Mucosa of rectum (tissue), 2 donors: Measurements from ENCODE around the gene GJD4.

Source experiments
- H3K27ac ChIP-seq, 2 donors: one replicate each; pipeline ENCODE4 v1.7.0; 2013; ENCODE audit warnings: inconsistent platforms in 2 of 2, low read depth in 2 of 2, low read length in 2 of 2
- H3K27me3 ChIP-seq, 2 donors: one replicate each; pipeline ENCODE4 v1.7.0; 2013; ENCODE audit warnings: low read length in 2 of 2; ENCODE audit not compliant: control insufficient read depth in 2 of 2, insufficient read depth in 2 of 2
- H3K36me3 ChIP-seq, 2 donors: one replicate each; pipeline ENCODE4 v1.7.0; 2013; ENCODE audit warnings: low read length in 2 of 2; ENCODE audit not compliant: control insufficient read depth in 2 of 2, insufficient read depth in 2 of 2
- H3K4me1 ChIP-seq, 2 donors: one replicate each; pipeline ENCODE4 v1.7.0; 2013; ENCODE audit warnings: low read length in 2 of 2, mild to moderate bottlenecking in 1 of 2; ENCODE audit not compliant: control insufficient read depth in 2 of 2, insufficient read depth in 2 of 2
- H3K4me3 ChIP-seq, 2 donors: one replicate each; pipeline ENCODE4 v1.7.0; 2013; ENCODE audit warnings: low read length in 2 of 2
- H3K9ac ChIP-seq, 2 donors: one replicate each; pipeline ENCODE4 v1.7.0; 2013; ENCODE audit warnings: low read length in 2 of 2, low read depth in 1 of 2, mild to moderate bottlenecking in 1 of 2
- H3K9me3 ChIP-seq, 2 donors: one replicate each; pipeline ENCODE4 v1.7.0; 2013; ENCODE audit warnings: low read length in 2 of 2; ENCODE audit not compliant: control insufficient read depth in 2 of 2
- donor health status: healthy.
- donor health status: Normal muscosa, but diverticular disease.

Gene GJD4

DNA sequence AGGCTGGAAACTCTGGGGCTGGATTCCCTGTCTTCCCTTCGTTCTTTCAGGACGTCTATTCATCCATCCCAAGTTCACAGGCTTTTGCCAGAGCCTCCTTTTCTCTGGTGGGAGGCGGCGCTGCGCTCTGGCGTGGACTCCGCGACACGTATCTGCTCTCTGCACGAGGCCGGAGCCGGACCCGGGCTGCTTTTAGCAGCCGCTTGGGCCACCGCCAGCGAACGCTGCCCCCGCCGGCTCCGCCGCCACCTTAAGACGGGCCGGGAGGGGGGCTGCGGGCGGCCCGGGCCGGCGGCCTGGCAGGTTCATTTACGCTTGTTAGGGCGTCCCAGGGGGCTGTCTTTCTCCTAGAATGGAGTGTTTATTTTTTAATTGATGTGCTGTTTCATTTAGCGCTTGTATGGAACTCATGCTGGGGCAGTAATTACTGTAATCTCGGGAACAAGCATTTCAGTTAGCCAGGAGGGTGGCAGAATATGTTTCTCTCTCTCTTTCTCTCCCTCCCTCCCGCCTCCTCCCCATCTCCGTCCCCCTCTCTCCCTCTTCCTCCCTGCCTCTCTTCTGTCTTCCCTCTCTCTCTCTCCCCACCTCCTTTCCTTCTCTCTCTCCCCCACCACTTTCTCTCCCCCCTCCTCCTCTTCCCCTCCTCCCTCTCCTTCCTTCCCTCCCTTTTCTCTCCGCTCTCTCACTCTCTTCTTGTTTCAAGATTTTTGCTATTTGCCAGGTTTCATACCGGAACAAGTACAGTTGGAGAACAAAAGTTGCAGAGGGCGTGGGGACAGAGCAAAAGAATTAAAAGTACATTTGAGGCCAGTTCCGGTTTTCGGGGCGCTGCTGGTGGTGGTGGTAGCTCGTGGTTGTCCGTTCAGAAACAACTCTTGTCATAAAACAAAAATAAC, 38.3 kb downstream of the GJD4 start:
- Histone ChIP-seq H3K36me3 (no peaks in the 10 kb centered on the region), H3K4me1 (peaks cover 22 to 29% of the 10 kb centered on the region in 2 donors), H3K27ac (no peak overlapping the region), H3K4me3 (peak overlapping the region; percentile 69 to 80), H3K9ac (peak overlapping the region; percentile 14 to 54), H3K9me3 (no peaks in the 10 kb centered on the region), H3K27me3 (peaks cover 0 to 2% of the 10 kb centered on the region in 2 donors)

DNA sequence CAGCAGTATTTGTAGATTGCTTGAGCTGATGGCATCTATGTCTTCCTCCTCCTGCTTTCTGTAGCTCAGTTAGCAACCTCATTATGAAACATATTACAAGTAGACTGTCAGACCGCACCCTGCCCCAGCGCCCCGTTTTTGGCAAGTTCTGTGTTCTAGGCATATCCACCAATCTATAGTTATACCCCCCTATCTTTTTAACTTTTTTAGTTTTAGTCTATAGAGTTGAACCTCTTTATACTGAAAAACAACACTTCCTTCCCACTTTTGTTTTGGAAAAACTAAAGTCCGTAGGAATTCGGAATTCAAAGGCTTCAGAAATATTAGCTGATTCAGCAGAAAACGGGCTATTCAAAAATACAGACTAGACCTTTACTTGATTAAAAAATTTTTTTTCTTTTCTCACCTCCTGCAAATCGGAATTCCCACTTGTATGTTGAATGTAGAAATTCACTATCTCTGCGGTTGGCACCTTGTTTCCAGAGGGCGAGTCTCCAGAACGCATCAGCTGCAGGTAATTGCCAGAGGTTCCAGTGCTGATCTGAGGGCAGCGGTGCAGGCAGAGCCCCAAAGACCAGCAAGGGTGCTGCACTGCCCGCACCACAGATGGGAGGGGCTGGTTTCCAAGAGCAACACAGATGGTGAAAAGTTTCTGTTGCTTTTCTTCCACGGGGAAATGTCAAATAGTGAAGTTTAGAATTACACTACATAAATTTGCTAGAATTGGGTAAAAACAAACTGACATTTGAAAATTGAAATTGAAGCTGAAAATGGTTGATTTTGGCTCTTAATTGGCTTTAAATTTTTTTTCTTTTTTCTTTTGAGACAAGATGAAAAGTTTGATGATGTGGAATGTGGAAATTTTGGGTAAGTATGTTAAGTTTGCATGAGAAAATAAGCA, 39.2 kb downstream of the GJD4 start:
- Histone ChIP-seq H3K27ac (no peak overlapping the region), H3K36me3 (no peaks in the 10 kb centered on the region), H3K4me1 (peaks cover 22 to 29% of the 10 kb centered on the region in 2 donors), H3K27me3 (peaks cover 0 to 2% of the 10 kb centered on the region in 2 donors), H3K4me3 (peak overlapping the region; percentile 69 to 80), H3K9ac (peak overlapping the region; percentile 14 to 44), H3K9me3 (no peaks in the 10 kb centered on the region)

DNA sequence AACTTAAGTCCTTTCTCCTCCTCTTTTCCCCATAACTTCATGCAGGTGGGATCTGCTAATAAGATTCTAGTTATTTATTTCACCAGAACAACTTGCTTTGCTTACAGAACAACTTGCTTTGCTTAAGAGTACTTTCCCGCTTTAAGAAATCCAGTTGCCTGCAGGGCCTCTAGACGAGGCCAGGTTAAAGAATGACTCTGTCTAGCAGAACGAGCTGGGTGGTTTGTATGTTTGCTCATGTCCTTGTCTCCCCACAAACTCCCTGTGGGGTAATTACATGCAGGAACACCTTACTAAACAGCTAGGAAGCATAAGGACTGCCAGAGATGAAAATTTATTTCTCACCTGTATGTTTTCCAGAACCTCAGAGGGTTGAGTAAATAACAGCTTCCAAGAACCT, 45.8 kb downstream of the GJD4 start:
- Histone ChIP-seq H3K4me3 (no peak overlapping the region), H3K4me1 (no peaks in the 10 kb centered on the region), H3K36me3 (no peaks in the 10 kb centered on the region), H3K9ac (no peak overlapping the region), H3K9me3 (no peaks in the 10 kb centered on the region), H3K27me3 (no peaks in the 10 kb centered on the region), H3K27ac (no peak overlapping the region)

DNA sequence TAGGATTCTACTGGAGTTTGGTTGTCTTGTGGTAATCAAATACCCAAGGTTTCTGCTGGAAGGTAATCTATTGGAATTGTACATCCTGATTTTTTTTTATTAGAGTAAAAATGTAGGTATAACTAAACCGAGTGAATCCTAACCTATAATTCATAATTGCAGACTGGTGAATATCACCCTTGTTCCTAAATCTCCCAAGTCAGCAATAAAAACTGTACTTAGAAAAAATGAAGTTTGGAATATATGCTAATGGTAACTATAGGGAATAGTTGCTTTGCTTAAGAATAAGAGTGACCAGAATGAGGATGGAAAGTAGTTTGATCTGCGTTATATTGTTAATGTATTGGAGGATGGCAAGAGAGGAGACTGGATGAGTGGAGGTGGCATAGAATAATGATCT, 47.7 kb downstream of the GJD4 start:
- Histone ChIP-seq H3K9ac (no peak overlapping the region), H3K27me3 (no peaks in the 10 kb centered on the region), H3K4me3 (no peak overlapping the region), H3K9me3 (no peaks in the 10 kb centered on the region), H3K27ac (no peak overlapping the region), H3K4me1 (no peaks in the 10 kb centered on the region), H3K36me3 (no peaks in the 10 kb centered on the region)

DNA sequence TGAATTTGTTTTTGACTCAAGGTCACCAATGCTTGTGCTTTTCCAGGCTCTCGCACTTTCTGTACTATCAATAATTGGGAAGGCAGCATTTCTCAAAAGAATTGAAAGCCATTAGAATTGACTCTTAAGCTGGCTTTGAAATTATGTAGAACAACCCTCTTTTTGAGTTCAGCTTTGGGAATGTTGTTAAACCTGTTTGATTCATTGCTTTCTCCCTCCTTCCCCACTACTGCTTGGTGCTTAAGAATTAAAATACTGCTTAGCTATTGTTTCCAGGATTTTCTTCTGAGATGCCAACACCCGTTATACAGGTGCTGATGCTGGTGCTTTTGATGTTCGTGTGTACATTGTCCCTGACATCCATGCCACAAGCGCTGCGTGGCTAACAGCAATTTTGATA, 52.5 kb downstream of the GJD4 start:
- Histone ChIP-seq H3K27ac (no peak overlapping the region), H3K27me3 (no peaks in the 10 kb centered on the region), H3K9ac (no peak overlapping the region), H3K9me3 (no peaks in the 10 kb centered on the region), H3K4me1 (no peaks in the 10 kb centered on the region), H3K36me3 (no peaks in the 10 kb centered on the region), H3K4me3 (no peak overlapping the region)
